B cell (primary cell): Measurements from ENCODE around the gene STK17A. TPM values are rescaled to one million over a fixed set of nuclear protein-coding genes. Genes with fewer than 3 reads are reported as not detected.

ENCODE experiments used
- ATAC-seq: fragments of 200-7000 bp; cut with Tn5 transposase; one replicate; pipeline ENCODE4 v1.10.0; 2021; ENCODE audit warnings: low read depth, mild to moderate bottlenecking, moderate number of reproducible peaks, moderate library complexity
- CTCF ChIA-PET: fragments of 350-600 bp; sonication (Branson Sonifier 250); formaldehyde crosslinking; loops from one replicate; lab custom pipeline; 2021; ENCODE audit warnings: antibody characterized with exemption, inconsistent platforms; lab: Charles Lee
- POLR2A ChIA-PET: fragments of 350-600 bp; sonication (Branson Sonifier 250); formaldehyde crosslinking; loops from one replicate; lab custom pipeline; 2021; ENCODE audit warnings: antibody characterized with exemption; lab: Charles Lee
- DNase-seq: peaks from one replicate; pipeline ENCODE4 v3.0.0; 2013
- H2AFZ ChIP-seq: 2 replicates; pipeline ENCODE4 v1.6.1; 2012; ENCODE audit warnings: mild to moderate bottlenecking, low read depth, low read length; ENCODE audit not compliant: insufficient read depth, poor library complexity, severe bottlenecking
- H3K27ac ChIP-seq, 2 donors: 1 replicate in 1 of 2; 2 replicates in 1 of 2; pipeline ENCODE4 v1.5.1; 2012 to 2013; ENCODE audit warnings: low read length in 2 of 2, mild to moderate bottlenecking in 2 of 2, moderate library complexity in 1 of 2
- H3K27me3 ChIP-seq, 4 experiments: fragments of 200-600 bp in 1 of 4; sonication (generic) in 1 of 4; replicated peaks in 1 of 4; 1 replicate in 2 of 4; 2 replicates in 2 of 4; pipeline versions ENCODE4 v1.6.1 to v1.7.0; 2013 to 2016; ENCODE audit warnings: low read length in 3 of 4, mild to moderate bottlenecking in 2 of 4, mixed read lengths in 1 of 4, moderate library complexity in 1 of 4; ENCODE audit not compliant: insufficient read depth in 4 of 4, control insufficient read depth in 3 of 4; ENCODE audit errors: control extremely low read depth in 1 of 4
- H3K36me3 ChIP-seq, 2 experiments: replicated peaks in 1 of 2; 1 replicate in 1 of 2; 2 replicates in 1 of 2; pipeline versions ENCODE4 v1.6.1 to v1.7.1; 2013; ENCODE audit warnings: low read length in 1 of 2; ENCODE audit not compliant: insufficient read depth in 2 of 2, control insufficient read depth in 1 of 2; ENCODE audit errors: control extremely low read depth in 1 of 2, extremely low read depth in 1 of 2
- H3K4me1 ChIP-seq, 2 donors: fragments of 200-600 bp in 1 of 2; sonication (generic) in 1 of 2; 1 replicate in 1 of 2; 2 replicates in 1 of 2; pipeline versions ENCODE4 v1.5.1 to v1.6.1; 2013 to 2017; ENCODE audit warnings: low read length in 2 of 2; ENCODE audit not compliant: control insufficient read depth in 2 of 2, insufficient read depth in 2 of 2
- H3K4me2 ChIP-seq: replicated peaks from 2 replicates; pipeline ENCODE3; 2012; ENCODE audit warnings: mild to moderate bottlenecking, low read depth, low read length; ENCODE audit not compliant: poor library complexity, severe bottlenecking
- H3K4me3 ChIP-seq, 5 experiments: fragments of 200-600 bp in 1 of 5; sonication (generic) in 1 of 5; 1 replicate in 3 of 5; 2 replicates in 2 of 5; pipeline versions ENCODE4 v1.5.1 to v1.7.0; 2011 to 2016; ENCODE audit warnings: low read length in 4 of 5, mild to moderate bottlenecking in 4 of 5, low read depth in 2 of 5, control low read depth in 1 of 5, moderate library complexity in 1 of 5; ENCODE audit not compliant: insufficient read depth in 1 of 5; ENCODE audit errors: control extremely low read depth in 1 of 5, extremely low read depth in 1 of 5
- H3K79me2 ChIP-seq: fragments of 200-600 bp; sonication (generic); one replicate; pipeline ENCODE4 v1.6.0; 2016; ENCODE audit warnings: low read length; ENCODE audit not compliant: control insufficient read depth, insufficient read depth
- H3K9ac ChIP-seq: fragments of 200-600 bp; sonication (generic); 2 replicates; pipeline ENCODE4 v1.6.1; 2017; ENCODE audit warnings: mild to moderate bottlenecking, low read length, moderate library complexity
- H3K9me3 ChIP-seq, 3 donors: one replicate each; pipeline versions ENCODE4 v1.6.1 to v1.7.1; 2013; ENCODE audit warnings: low read length in 2 of 3; ENCODE audit not compliant: control insufficient read depth in 2 of 3, insufficient read depth in 1 of 3; ENCODE audit errors: control extremely low read depth in 1 of 3
- H4K20me1 ChIP-seq: 2 replicates; pipeline ENCODE4 v1.6.0; 2012; ENCODE audit warnings: mild to moderate bottlenecking, low read length; ENCODE audit not compliant: insufficient read depth, control insufficient read depth, poor library complexity, severe bottlenecking
- H3K27ac Mint-ChIP-seq: one replicate; pipeline ENCODE4 v1.8.0; 2021; ENCODE audit warnings: mixed read lengths
- H3K27me3 Mint-ChIP-seq: one replicate; pipeline ENCODE4 v1.8.0; 2021; ENCODE audit warnings: mixed read lengths
- H3K4me1 Mint-ChIP-seq: one replicate; pipeline ENCODE4 v1.8.0; 2021; ENCODE audit warnings: mixed read lengths
- H3K4me3 Mint-ChIP-seq: one replicate; pipeline ENCODE4 v1.8.0; 2021; ENCODE audit warnings: mixed read lengths
- H3K9me3 Mint-ChIP-seq: one replicate; pipeline ENCODE4 v1.8.0; 2022; ENCODE audit warnings: mixed read lengths; ENCODE audit not compliant: insufficient read depth
- EZH2 ChIP-seq: IDR thresholded peaks from 2 replicates; pipeline ENCODE4 v1.6.1; 2012; ENCODE audit warnings: borderline replicate concordance, low read depth, mild to moderate bottlenecking, moderate library complexity, low read length; ENCODE audit not compliant: insufficient read depth, poor library complexity, severe bottlenecking
- WGBS: methylation state at CpG from one replicate; pipeline ENCODE4 v1.1.5; 2013; ENCODE audit warnings: missing lambda C conversion rate; ENCODE audit not compliant: insufficient coverage; 5-methylcytosine and 5-hydroxymethylcytosine counted together
- intact Hi-C: fragments of 100-400 bp; cut with micrococcal nuclease; formaldehyde crosslinking; loops from one replicate; pipeline ENCODE4 v1.10.0; 2022
- polyA plus RNA-seq: library from polyadenylated mRNA; depleted of rRNA; stranded (reverse); fragments of >200 nt; gene quantifications from 2 replicates; pipeline ENCODE4 v1.2.3, GENCODE V29; 2012
- total RNA-seq, 2 donors: library from RNA; stranded (reverse); fragments of 120-200 nt in 1 of 2; gene quantifications; 1 replicate in 1 of 2; 2 replicates in 1 of 2; pipeline versions ENCODE4 v1.2.3 to v1.2.4, GENCODE V29; 2013 to 2022
- TF ChIP-seq, protein P1 (sequence below): fragments of 200-600 bp; IDR thresholded peaks from one replicate; pipeline ENCODE4 v1.8.0; 2022; ENCODE audit warnings: antibody characterized with exemption, mild to moderate bottlenecking

The STK17A gene
- total and polyA plus RNA-seq, 2 donors (not counting 1 experiment from before 2014, with no cell fraction given) = 72.8 to 111 TPM

DNA sequence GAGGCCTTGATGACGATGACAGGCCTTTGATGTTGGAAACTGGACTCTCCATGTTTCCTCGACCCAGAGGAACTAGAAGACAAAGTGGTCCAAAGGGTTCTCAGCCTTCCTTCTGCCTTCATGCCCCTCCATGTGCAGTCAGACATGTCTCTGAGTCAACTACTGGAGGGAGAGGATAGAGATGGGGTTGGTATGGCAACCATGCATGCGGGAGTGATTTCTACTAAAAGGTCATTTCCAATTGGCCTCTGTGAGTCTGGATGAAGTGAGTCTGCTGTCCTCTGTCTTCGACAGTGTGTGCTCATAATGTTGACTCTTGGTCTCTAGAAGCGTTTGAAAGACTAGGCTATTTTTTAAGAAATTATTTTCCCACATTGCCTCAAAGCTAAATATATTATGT is 29.2 kb downstream of the STK17A start:
- peaks cover 60% of the 10 kb centered on the region for H4K20me1 ChIP-seq
- ChIA-PET POLR2A (interaction anchor here (0.5 to 0.6 kb wide), 3 partner anchors 9 to 44 kb away, joined by 3 to 4 read pairs (median 3); no protein-coding TSS in a partner anchor), CTCF (interaction anchor here (0.7 to 4.9 kb wide), 2 partner anchors 9 to 30 kb away, joined by 3 to 27 read pairs; partner anchors contain the start of gene STK17A)
- H3K9me3 ChIP-seq = no peaks in the 10 kb centered on the region
- DNase-seq (no peak), ATAC-seq (no peak)
- H3K36me3 ChIP-seq = peaks cover 18 to 70% of the 10 kb centered on the region in 2 experiments
- Mint-ChIP-seq H3K4me1 (peaks cover 52% of the 10 kb centered on the region), H3K4me3 (peak overlapping the region; percentile 30), H3K9me3 (no peaks in the 10 kb centered on the region), H3K27me3 (no peaks in the 10 kb centered on the region), H3K27ac (peak overlapping the region; percentile 60)
- H2AFZ ChIP-seq = no peak overlapping the region
- H3K27me3 ChIP-seq = no peaks in the 10 kb centered on the region
- intact Hi-C loops = loop anchor here (2.0 to 5.0 kb wide), 2 partner anchors 15 to 35 kb away; no protein-coding TSS in a partner anchor
- peak overlapping the region; percentile 13 for H3K4me2 ChIP-seq
- 94% methylated on average over 2 of the region's 5 CpGs for WGBS
- H3K9ac ChIP-seq = no peak overlapping the region
- H3K79me2 ChIP-seq = peaks cover 99% of the 10 kb centered on the region
- H3K4me3 ChIP-seq = no peak overlapping the region
- peak overlapping the region in 1 of 2 donors; percentile 75 for H3K27ac ChIP-seq
- peaks cover 38 to 44% of the 10 kb centered on the region in 2 donors for H3K4me1 ChIP-seq
- TF ChIP-seq, protein P1, sequence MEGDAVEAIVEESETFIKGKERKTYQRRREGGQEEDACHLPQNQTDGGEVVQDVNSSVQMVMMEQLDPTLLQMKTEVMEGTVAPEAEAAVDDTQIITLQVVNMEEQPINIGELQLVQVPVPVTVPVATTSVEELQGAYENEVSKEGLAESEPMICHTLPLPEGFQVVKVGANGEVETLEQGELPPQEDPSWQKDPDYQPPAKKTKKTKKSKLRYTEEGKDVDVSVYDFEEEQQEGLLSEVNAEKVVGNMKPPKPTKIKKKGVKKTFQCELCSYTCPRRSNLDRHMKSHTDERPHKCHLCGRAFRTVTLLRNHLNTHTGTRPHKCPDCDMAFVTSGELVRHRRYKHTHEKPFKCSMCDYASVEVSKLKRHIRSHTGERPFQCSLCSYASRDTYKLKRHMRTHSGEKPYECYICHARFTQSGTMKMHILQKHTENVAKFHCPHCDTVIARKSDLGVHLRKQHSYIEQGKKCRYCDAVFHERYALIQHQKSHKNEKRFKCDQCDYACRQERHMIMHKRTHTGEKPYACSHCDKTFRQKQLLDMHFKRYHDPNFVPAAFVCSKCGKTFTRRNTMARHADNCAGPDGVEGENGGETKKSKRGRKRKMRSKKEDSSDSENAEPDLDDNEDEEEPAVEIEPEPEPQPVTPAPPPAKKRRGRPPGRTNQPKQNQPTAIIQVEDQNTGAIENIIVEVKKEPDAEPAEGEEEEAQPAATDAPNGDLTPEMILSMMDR = no peak
- no peak for TF ChIP-seq EZH2
